CD4-positive, alpha-beta T cell treated with Interleukin-12 subunit alpha and Interleukin-12 subunit beta, for 1 hour (primary cell): ENCODE measurements around the gene CEMIP2.
"Not testable (repeated sequence)": the region's sequence is repeated elsewhere in the genome, so short reads cannot be mapped to it uniquely, and the experiment has no call there.

Experiments used
- DNase-seq: peaks from one replicate; pipeline ENCODE4 v3.0.0-alpha.2; 2020

CEMIP2 gene

DNA sequence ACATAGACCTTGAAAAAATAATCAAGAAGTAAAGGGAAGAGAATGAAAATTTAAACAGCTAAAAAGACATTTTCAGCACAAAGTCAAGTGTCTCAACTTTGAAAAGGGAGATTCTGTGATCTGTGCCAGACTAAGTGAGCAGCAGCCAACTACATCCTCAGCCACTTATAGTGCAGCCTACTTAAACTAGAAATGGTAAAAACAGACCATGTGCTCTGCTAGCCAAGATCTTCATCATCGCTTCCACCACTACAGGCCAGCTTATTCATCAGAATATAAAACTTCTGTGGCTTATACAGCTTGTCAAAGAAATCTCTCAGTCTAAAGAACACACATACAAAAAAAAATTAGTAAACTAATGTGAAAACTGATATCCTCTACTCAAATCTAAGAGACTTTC, 63.5 kb downstream of the CEMIP2 start:
- DNase-seq: no peak

DNA sequence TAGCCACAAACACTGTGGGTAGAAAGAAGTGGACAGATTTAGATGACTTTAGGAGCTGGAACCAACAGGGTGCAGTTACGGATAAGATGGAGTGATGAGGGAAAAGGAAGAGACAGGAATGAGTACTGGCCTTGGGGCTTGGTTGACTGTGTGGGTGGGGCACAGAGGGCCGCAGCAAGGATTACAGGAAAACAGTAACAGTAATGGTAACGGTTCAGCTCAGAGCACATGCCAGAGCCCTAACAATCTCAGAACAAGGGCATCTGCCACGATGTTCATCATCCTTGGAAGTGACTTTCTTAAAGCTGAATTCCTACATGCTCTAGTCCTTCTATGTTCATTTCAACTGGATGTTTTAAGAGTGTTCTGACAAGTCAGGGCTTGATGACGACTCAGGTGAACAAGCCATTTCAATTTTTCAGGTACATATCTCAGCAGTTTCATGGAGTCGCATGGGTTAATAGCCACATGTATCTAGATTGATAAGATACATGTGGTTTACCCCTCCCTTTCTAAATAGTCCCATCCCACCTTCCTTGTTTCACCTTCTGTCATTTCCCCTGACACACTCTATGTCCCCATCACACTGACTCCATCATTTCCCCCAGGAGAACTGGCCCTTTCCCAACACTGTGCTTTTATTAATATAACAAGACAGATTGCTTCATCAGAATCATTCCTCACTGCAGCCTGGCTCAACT, 65.0 kb downstream of the CEMIP2 start:
- DNase-seq: no peak

- no peak for DNase-seq
Observed at GRCh38 chr9:71697882-71698281, 70.4 kb downstream of the CEMIP2 start.

DNA sequence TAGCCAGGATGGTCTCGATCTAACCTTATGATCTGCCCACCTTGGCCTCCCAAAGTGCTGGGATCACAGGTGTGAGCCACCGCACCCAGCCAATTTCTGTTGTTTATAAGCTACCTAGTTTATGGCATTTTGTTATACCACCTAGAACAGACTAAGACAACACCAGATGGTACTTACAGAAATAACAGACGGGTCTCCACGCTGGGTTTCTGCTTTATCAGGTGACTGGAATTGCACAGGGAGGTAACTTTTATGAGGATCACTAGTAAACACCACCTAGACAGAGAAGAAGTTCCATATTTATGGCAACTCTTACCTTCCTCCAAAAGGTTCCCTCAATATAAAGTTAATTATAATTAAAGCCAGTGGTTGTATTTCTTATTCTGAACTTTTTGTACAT, 74.0 kb downstream of the CEMIP2 start:
- DNase-seq: no peak

DNA sequence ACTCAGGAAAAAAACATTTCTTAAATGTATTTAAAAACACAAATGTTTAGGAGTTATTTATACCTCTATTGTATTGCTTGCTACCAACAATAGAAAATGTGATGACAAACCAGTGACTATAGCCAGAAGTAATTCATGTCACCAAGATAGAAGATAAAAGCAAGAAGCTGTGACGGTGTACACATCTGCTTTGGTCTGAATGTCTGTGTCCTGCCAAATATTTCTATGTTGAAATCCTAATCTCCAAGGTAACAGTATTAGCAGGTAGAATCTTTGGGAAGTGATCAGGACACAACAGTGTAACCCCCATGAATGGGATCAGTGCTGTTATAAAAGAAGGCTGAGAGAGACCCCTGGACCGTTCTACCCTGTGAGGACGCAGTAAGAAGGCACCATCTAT, 74.7 kb downstream of the CEMIP2 start:
- DNase-seq: no peak

DNA sequence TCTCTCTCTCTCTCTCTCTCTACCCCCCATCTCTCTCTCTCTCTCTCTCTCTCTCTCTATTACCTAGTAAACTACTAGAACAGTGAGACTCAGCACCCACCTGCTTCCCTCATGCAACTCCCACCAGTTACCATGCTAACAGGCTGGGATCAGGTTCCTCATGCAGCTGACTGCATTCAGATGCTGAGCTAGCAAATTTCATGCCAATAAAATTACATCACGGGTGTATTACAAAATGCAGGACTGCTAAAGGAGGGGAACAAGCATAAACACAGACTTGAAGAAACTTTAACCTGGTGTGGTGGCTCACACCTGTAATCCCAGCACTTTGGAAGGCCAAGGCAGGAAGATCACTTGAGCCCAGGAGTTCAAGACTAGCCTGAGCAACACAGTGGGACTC, 76.0 kb downstream of the CEMIP2 start:
- DNase-seq: no peak

GRCh38 chr9:71691576-71691975, 76.7 kb downstream of the CEMIP2 start:
- not testable (repeated sequence) for DNase-seq

- no peak for DNase-seq
Observed at GRCh38 chr9:71690689-71691435, 77.5 kb downstream of the CEMIP2 start.

GRCh38 chr9:71690063-71690688, 78.1 kb downstream of the CEMIP2 start:
- no peak for DNase-seq

DNA sequence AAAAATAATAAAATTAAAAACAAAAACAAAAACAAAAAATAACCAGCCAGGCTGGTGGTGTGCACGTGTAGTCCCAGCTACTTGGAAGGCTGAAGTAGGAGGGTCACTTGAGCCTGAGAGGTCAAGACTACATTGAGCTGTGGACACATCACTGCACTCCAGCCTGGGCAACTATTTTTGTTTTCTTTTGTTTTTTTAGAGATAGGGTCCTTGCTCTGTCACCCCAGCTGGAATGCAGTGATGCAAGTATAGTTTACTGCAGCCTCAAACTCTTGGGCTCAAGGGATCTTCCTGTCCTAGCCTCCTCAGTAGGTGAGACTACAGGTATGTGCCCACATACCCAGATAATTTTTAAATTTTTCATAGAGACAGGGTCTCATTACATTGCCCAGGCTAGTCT, 80.6 kb downstream of the CEMIP2 start:
- DNase-seq: no peak

GRCh38 chr9:71685988-71686387, 82.3 kb downstream of the CEMIP2 start:
- no peak for DNase-seq

DNA sequence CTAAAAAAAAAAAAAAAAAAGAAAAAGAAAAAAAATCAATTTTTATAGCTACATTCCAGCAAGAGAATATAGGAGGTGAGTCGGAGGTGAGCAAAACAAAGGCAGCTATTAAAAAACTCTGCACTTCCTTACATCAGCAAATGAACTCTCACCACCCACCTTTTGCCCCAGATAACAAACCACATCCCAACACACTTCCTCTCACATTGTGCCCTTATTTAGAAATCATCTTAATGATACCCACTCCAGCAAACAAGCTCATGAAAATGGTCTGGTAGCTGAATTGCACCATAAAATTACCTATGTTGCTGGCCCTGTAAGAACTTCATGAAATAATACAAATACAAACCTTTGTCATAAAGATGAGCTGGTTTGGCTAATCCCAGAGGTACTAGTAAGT, 82.9 kb downstream of the CEMIP2 start:
- DNase-seq: peak; percentile 65

GRCh38 chr9:71684566-71684965, 83.7 kb downstream of the CEMIP2 start:
- DNase-seq: no peak

GRCh38 chr9:71683598-71684235, 84.6 kb downstream of the CEMIP2 start:
- peak; percentile 12 for DNase-seq

DNA sequence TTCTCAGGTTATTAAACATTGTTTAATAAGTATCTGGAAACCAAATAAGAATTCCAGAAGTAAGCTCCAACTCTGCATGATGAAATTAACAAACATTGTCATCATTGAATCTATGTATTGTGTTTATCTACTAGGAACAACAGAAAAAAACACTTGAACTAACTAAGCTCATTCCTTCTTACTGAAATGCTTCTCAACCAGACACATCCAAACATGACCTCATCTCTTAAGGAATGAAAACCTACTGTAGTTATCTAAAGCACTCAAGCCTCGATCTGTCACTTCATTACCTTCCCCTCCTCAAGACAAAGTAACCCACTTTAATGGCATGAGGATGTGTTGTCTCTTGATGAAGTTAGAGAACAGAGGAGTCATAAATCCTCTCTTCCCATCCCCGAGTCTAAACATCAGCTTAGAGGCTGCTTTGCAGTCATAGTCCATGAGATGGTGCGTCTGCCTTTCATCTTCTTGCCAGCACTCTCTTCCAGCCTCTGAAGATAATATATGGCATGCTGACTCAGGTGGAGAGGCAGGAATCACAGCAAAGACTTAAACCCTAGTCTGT, 86.5 kb downstream of the CEMIP2 start:
- DNase-seq: no peak

- DNase-seq: no peak
Observed at GRCh38 chr9:71681104-71681707, 87.1 kb downstream of the CEMIP2 start.

DNA sequence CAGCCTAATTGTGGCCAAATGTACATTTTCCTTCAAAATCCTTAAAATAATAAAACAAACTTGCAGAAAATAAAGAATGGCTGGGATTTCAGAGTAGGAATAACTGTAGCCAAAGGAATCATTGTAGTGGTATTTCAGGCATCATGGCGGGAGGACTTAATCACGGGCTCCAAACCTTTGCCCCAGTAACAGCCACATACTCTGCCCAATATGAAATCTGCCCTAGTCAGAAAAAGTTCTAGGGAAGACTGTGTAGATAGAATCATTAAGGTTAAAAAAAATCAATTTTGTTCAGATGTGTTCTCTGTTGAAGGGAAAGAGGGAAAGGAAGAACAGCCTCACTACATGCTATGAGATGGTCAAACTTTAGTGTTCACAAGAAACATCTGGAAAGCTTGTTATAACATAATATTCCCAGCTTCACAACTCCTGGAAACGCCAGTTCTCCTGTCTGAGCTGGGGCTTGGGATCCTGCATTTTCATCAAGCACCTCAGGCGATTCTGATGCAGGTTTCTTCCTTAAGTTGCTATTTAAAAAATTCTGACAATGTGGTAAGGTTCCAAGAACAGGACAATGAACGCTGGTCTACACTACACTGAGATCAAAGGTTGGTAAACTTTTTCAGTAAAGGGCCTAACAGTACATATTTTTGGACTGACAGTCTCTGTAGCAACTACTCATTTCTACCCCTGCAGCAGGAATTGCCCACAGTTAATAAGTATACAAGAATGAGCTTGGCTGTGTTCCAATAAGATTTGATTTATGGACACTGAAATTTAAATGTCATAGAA, 87.9 kb downstream of the CEMIP2 start:
- no peak for DNase-seq

- DNase-seq: no peak
Observed at GRCh38 chr9:71678999-71679398, 89.3 kb downstream of the CEMIP2 start.

GRCh38 chr9:71677209-71677608, 91.1 kb downstream of the CEMIP2 start:
- no peak for DNase-seq

DNA sequence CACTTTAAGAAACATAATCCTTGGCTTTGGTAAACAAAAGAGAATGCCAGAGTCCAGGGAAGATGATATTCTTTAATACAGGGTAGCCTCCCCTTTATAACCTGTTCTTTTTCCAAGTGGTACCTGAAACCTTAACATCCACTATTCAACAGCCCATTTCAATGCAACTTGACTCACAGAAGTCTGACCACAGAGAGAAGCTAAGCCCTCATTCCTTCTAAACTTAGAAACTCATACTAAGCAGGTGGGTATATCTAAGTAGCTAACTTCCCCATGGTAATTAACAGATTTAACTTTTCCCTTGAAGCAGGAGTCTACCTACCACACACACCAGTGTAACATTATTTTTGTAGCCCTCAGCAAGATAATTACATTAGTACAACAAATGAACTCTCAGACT, 91.9 kb downstream of the CEMIP2 start:
- DNase-seq: no peak

- no peak for DNase-seq
Observed at GRCh38 chr9:71675857-71676165, 92.5 kb downstream of the CEMIP2 start.
